Stimulated activated naive CD8-positive, alpha-beta T cell treated with anti-CD3 and anti-CD28 coated beads, Interleukin-15, Interleukin-2, amounts not matched to agents 100 ng/mL and 50 ng/mL, for 24 hours (primary cell): ENCODE measurements around the gene CNTNAP2.

Experiments used
- H3K27ac Mint-ChIP-seq: one replicate; pipeline ENCODE4 v1.8.0; 2021; ENCODE audit warnings: mild to moderate bottlenecking, mixed read lengths
- H3K27me3 Mint-ChIP-seq: one replicate; pipeline ENCODE4 v1.8.0; 2021; ENCODE audit warnings: mixed read lengths
- H3K36me3 Mint-ChIP-seq: one replicate; pipeline ENCODE4 v1.8.0; 2021; ENCODE audit warnings: low read depth, mixed read lengths
- H3K4me1 Mint-ChIP-seq: one replicate; pipeline ENCODE4 v1.8.0; 2021; ENCODE audit warnings: low read depth, mixed read lengths
- H3K4me3 Mint-ChIP-seq: one replicate; pipeline ENCODE4 v1.8.0; 2021; ENCODE audit warnings: mild to moderate bottlenecking, mixed read lengths
- H3K9me3 Mint-ChIP-seq: one replicate; pipeline ENCODE4 v1.8.0; 2021; ENCODE audit warnings: mixed read lengths

The CNTNAP2 gene

DNA sequence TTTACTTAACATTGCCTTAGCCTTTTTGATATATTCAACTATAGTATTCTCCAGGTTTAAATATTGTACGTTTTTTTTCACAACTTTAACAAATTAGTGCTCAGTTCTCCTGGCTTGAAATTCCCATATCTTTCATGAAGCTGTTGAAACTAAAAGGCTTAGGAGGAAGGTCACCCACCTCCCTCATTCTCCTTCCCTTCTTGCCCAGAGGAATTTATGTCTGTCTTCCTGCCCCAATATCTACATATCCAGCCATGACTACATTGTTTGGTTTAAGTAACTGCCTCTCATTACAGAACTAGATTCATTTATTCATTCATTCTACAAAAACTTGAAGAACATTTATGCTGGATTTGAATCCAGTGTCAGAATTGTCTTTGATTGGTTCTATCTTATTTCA lies 2219.2 kb downstream of the CNTNAP2 start:
- H3K27me3 Mint-ChIP-seq = peaks cover 57% of the 10 kb centered on the region
- H3K4me1 Mint-ChIP-seq = peaks cover 13% of the 10 kb centered on the region
- no peak overlapping the region for H3K27ac Mint-ChIP-seq
- H3K9me3 Mint-ChIP-seq = peaks cover 2% of the 10 kb centered on the region
- no peak overlapping the region for H3K4me3 Mint-ChIP-seq
- peaks cover 2% of the 10 kb centered on the region for H3K36me3 Mint-ChIP-seq

DNA sequence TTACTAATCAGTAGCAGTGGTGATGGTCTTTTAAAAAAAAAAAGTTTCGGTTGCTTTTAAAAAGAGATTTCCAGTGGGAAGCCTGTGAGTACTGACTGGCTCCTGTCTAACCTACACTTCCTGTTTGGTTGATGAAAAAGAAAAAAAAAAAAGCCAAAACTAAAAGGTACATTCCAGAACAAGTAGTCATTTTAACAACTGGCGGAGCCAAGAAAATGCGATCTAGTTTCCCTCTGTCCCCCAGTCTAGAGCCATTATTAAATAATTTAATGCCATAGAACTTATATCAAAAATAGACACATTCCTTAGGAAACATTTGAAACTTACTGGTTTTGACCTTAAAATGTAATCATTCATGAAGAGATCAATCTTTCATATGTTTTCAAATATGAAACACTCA lies 2219.8 kb downstream of the CNTNAP2 start:
- Mint-ChIP-seq H3K9me3 (no peaks in the 10 kb centered on the region), H3K36me3 (no peaks in the 10 kb centered on the region), H3K4me1 (peaks cover 13% of the 10 kb centered on the region), H3K27me3 (peaks cover 61% of the 10 kb centered on the region), H3K4me3 (no peak overlapping the region), H3K27ac (no peak overlapping the region)

DNA sequence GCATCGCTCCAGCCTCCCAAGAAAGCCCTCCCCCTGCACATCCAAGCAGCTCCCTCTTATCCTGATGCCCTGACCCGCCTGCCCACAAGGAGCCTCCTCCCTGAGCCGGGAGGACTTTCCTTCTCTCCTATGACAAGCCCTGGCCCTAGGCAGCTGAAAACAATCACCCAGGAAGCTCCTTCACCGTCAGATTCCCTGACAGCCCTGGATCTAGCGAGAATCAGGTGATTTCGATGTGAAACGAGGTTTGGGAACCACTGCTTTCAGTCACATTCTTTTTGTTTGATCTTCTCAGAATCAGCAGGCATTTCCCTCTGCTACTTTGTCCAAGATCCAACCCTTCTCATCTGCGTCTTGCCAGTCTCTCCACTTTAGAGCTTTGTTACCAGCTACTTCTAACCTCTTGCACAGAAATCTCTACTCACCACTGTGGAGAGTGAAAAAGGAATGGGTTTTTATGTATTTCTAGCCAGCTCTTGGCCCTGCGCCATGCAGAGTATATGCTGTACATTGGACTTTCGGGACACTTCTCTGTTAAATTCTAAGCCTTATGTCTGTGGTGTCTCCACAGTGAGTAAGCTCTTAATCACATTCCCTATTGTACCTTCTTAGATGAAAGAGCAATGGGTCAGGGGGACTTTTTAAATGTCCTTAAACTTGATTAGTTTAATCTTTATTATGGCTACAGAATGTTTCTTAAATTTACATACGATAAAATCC lies 2220.8 kb downstream of the CNTNAP2 start:
- Mint-ChIP-seq H3K4me3 (no peak overlapping the region), H3K36me3 (no peaks in the 10 kb centered on the region), H3K27ac (no peak overlapping the region), H3K27me3 (peaks cover 66% of the 10 kb centered on the region), H3K9me3 (no peaks in the 10 kb centered on the region), H3K4me1 (peaks cover 13% of the 10 kb centered on the region)

- no peaks in the 10 kb centered on the region for H3K9me3 Mint-ChIP-seq
- H3K27ac Mint-ChIP-seq = no peak overlapping the region
- no peaks in the 10 kb centered on the region for H3K36me3 Mint-ChIP-seq
- H3K27me3 Mint-ChIP-seq = peaks cover 69% of the 10 kb centered on the region
- H3K4me1 Mint-ChIP-seq = peaks cover 13% of the 10 kb centered on the region
- no peak overlapping the region for H3K4me3 Mint-ChIP-seq
Measured at GRCh38 chr7:148337995-148338747, 2221.6 kb downstream of the CNTNAP2 start.

DNA sequence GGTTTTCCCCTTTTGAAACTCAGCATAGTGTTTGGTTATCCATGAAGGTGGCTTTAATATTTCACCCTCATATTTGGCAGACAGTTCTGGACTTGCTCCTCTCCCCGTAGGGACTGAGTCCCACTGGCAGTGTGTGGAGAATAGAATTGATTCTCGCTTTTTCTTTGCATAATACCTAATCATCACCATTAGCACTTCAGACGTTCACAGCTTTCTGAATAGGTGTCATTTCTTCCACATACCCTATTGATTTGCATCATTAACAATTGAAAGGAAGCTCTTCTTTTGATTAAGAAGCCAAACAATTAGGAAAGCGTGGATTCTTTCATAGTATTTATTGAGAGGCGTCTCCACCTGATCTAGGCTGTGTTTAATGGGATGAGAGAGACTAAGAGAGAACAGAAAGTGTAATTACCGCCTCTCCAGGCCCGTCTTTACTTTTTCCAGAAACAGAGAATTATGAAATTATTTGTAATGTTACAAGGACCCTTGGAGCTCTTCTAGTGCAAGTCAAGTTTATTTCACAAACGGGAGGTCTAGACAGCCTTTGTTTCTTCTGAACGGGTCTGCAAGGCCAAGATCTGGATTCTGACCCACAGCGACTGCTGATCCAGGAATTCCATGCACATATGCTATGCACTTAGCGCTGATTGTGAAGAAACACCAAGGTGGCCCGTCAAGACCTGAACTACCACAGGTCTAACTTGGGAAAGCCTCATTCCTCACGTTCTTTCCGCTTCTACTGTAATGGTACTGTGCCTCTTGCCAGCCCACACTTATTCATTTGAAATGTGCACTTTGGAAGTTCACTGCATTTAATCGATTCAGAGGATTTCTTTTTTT lies 2224.1 kb downstream of the CNTNAP2 start:
- H3K27me3 Mint-ChIP-seq = peaks cover 67% of the 10 kb centered on the region
- no peak overlapping the region for H3K27ac Mint-ChIP-seq
- no peaks in the 10 kb centered on the region for H3K36me3 Mint-ChIP-seq
- no peaks in the 10 kb centered on the region for H3K9me3 Mint-ChIP-seq
- peaks cover 13% of the 10 kb centered on the region for H3K4me1 Mint-ChIP-seq
- H3K4me3 Mint-ChIP-seq = no peak overlapping the region

DNA sequence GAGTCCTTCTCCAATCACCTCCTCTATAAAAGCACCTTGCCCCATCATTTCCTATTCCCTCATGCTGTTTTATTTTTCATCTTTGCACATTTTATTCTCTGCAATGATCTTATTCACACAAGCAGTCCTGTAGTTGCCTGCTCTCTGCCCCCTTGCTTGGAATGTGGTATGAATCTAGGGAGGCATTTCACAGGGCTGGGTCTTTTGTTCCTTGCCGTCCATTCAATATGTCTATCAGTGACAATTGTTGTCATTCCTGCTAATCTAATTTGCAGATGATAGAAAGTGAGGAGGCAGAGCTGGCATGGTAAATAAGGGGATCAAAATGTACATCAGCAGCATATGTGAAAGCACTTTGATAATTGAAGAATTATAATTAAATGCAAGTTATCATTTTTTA lies 2227.8 kb downstream of the CNTNAP2 start:
- H3K36me3 Mint-ChIP-seq = no peaks in the 10 kb centered on the region
- peaks cover 38% of the 10 kb centered on the region for H3K27me3 Mint-ChIP-seq
- no peak overlapping the region for H3K4me3 Mint-ChIP-seq
- H3K27ac Mint-ChIP-seq = no peak overlapping the region
- no peaks in the 10 kb centered on the region for H3K9me3 Mint-ChIP-seq
- peaks cover 4% of the 10 kb centered on the region for H3K4me1 Mint-ChIP-seq

GRCh38 chr7:148347981-148348380 lies 2231.4 kb downstream of the CNTNAP2 start:
- no peak overlapping the region for H3K4me3 Mint-ChIP-seq
- no peaks in the 10 kb centered on the region for H3K9me3 Mint-ChIP-seq
- H3K4me1 Mint-ChIP-seq = no peaks in the 10 kb centered on the region
- H3K27me3 Mint-ChIP-seq = peaks cover 12% of the 10 kb centered on the region
- no peak overlapping the region for H3K27ac Mint-ChIP-seq
- no peaks in the 10 kb centered on the region for H3K36me3 Mint-ChIP-seq

- peaks cover 9% of the 10 kb centered on the region for H3K27me3 Mint-ChIP-seq
Measured at GRCh38 chr7:148348466-148348865, 2231.9 kb downstream of the CNTNAP2 start.

DNA sequence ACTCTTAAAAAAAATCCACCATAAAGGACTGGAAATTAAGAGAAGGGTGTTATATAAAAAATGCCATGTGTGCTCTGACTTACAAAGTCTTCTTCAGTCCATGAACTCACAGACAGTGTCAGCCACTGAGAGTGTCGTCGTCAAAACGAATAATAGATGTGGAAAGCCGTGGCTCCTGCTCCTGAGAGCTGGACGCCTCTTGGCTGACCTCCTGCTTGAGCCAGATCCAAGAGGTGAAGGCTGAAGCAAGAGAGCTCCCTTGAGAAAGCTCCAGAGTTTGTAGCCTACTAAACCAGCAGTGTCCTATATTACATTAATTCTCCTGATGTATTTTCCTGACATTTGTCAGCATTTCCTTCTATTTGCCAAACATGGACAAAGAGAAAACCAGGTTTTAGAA lies 2239.7 kb downstream of the CNTNAP2 start:
- Mint-ChIP-seq H3K36me3 (no peaks in the 10 kb centered on the region), H3K4me1 (no peaks in the 10 kb centered on the region), H3K27ac (no peak overlapping the region), H3K9me3 (no peaks in the 10 kb centered on the region), H3K4me3 (no peak overlapping the region), H3K27me3 (peaks cover 4% of the 10 kb centered on the region)

More at GRCh38 chr7:148348466-148348865, 2231.9 kb downstream of the CNTNAP2 start:
- Mint-ChIP-seq H3K27ac (no peak overlapping the region), H3K4me3 (no peak overlapping the region), H3K36me3 (no peaks in the 10 kb centered on the region), H3K9me3 (no peaks in the 10 kb centered on the region), H3K4me1 (no peaks in the 10 kb centered on the region)

GRCh38 chr7:148362541-148362940 lies 2245.9 kb downstream of the CNTNAP2 start:
- Mint-ChIP-seq H3K27ac (no peak overlapping the region), H3K4me1 (no peaks in the 10 kb centered on the region), H3K27me3 (no peaks in the 10 kb centered on the region), H3K4me3 (no peak overlapping the region), H3K36me3 (no peaks in the 10 kb centered on the region), H3K9me3 (no peaks in the 10 kb centered on the region)

DNA sequence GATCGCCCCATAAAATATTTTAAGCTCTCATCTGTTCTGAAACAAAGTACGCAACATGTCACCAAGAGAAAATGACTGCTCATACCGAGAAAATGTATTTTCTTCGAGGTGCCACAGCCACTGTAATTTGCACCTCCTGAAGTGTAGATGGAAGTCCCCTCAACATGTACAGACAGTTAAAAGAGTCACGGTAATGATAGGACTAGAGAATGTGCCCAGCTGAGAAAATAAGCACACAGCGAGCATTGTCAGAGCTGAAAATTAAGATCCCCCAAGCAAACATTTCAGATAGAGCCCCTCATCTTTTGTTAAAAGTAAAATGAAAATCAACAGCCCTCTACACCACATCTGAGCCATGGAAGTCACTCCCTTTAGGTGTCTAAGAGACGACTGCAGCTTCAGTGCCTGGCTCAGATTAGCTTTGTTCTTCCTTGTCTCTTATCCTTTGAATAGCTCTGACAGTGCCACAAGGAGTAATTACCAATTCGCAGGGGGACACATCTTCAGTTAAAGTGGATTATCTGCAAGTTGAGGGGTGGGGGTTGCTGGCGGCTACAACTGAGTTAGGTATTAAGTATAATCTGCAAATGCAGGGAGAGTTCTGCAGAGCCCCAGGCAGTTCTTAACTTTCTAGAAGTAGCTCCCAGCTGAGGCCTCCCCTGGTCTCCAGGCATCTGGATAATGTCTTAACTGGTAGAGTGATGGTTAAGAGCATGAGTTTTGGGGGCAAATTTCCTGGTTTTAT lies 2251.3 kb downstream of the CNTNAP2 start:
- Mint-ChIP-seq H3K9me3 (no peaks in the 10 kb centered on the region), H3K27me3 (no peaks in the 10 kb centered on the region), H3K4me1 (no peaks in the 10 kb centered on the region), H3K4me3 (no peak overlapping the region), H3K36me3 (no peaks in the 10 kb centered on the region), H3K27ac (no peak overlapping the region)

DNA sequence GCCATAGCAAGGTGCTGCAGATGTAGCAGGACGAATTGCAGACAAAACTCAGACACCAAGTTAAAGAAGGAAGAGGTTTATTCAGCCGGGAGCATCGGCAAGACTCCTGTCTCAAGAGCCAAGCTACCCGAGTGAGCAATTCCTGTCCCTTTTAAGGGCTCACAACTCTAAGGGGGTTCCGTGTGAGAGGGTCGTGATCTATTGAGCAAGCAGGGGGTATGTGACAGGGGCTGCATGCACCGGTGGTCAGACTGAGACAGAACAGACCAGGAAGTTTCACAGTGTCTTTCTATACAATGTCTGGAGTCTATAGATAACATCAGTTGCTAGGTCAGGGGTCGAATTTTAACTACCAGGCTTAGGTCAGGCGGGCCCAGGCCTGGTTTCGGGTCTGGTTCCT lies 2252.0 kb downstream of the CNTNAP2 start:
- no peak overlapping the region for H3K27ac Mint-ChIP-seq
- no peaks in the 10 kb centered on the region for H3K4me1 Mint-ChIP-seq
- no peaks in the 10 kb centered on the region for H3K27me3 Mint-ChIP-seq
- H3K36me3 Mint-ChIP-seq = no peaks in the 10 kb centered on the region
- H3K4me3 Mint-ChIP-seq = no peak overlapping the region
- no peaks in the 10 kb centered on the region for H3K9me3 Mint-ChIP-seq

DNA sequence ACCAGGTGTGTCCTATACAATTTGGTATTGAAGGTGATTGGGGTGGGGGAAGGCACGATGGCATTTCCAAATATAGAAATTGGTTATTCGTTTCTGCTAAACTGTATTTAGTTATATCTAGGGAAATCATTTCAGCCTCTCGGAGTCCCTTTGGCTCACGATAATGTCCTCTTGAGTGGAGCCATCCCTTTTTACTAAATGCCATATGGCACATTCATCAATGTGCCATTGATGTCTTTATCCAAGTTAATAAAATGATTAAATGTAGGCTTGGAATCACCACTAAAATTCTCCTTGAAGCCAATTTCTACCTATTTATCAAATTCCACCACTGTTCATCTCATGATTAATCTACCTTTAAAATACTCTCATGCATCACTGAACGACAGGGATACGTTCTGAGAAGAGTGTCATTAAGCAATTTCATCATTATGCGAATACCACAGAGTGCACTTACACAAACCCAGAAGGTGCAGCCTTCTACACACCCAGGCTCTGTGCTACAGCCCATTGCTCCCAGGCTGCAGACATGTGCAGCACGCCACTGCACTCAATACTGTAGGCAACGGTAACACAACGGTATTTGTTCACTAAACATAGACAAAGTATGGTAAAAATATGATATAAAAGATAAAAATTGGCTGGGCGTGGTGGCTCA lies 2254.8 kb downstream of the CNTNAP2 start:
- Mint-ChIP-seq H3K36me3 (no peaks in the 10 kb centered on the region), H3K27me3 (no peaks in the 10 kb centered on the region), H3K9me3 (no peaks in the 10 kb centered on the region), H3K27ac (no peak overlapping the region), H3K4me3 (no peak overlapping the region), H3K4me1 (no peaks in the 10 kb centered on the region)
